ENCODE data around the gene JSRP1. TPM values are rescaled to one million over a fixed set of nuclear protein-coding genes. Genes with fewer than 3 reads are reported as not detected.

The JSRP1 gene
- total and polyA plus RNA-seq, 10 of the 15 experiments (the other 5 are each of a cell fraction or from before 2014, with no cell fraction given) = 0.41 to 0.91 (median 0.49) TPM; not detected in 7

DNA sequence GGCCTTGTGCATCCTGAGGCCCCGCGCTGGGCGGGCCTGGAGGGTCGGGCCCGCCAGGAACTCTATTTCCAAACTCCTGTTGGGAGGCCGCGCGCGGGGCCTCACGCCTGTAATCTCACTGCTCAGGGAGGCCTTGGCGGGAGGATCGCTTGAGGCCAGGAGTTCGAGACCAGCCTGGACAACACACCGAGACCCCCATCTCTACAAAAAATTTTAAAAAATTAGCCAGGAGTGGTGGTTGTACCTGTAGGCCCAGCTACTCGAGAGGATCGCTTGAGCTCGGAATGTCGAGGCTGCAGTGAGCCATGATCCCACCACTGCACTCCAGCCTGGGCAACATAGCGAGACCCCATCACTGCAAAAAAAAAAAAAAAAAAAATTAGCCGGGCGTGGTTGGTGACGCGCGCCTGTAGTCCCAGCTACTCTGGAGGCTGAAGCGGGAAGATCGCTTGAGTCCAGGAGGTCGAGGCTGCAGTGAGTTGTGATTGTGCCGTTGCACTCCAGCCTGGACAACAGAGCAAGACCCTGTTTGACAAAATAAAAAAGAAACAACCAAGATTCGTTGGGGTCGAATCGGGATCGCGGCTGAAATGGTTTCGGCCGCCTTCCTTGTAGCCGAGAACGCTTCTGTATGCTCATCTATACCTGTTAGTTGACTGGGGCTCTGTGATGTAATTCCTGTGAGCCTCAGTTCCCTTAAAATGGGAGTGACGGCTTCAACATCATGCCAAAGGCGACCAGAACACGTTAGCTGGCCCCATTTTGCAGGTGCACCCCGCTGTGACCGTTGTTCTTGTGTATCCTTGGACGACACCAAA, 19.0 kb downstream of the JSRP1 start:
- H3K27me3 ChIP-seq (replicated peaks in 1 of 2; ENCODE audit: control insufficient read depth in 2 of 2, insufficient read depth in 2 of 2, low read length in 1 of 2) = no peaks in the 10 kb centered on the region
- BruUV-seq (replicated peaks) = TSS peak; percentile 65
- peak overlapping the region; percentile 53 for H2AFZ ChIP-seq (ENCODE audit: control insufficient read depth, low read depth, low read length)
- TF ChIP-seq POLR2A (IDR thresholded peaks at IDR 0.05; ENCODE audit: low read depth, low read length) (peak; percentile 37; the same call in 1 of the 2 replicates), LARP7 (IDR thresholded peaks at IDR 0.05) (no peak), BRCA1 (IDR thresholded peaks at IDR 0.05; ENCODE audit: low read depth, low read length) (no peak), FOXM1 (IDR thresholded peaks at IDR 0.05; ENCODE audit: low read depth, low read length) (no peak), IRF4 (IDR thresholded peaks at IDR 0.05; ENCODE audit: low read depth, low read length) (no peak), RCOR1 (conservative IDR thresholded peaks at IDR 0.05; ENCODE audit: low read depth, low read length) (no peak), BMI1 (IDR thresholded peaks at IDR 0.05; ENCODE audit: borderline replicate concordance) (no peak), SMAD5 (IDR thresholded peaks at IDR 0.05; ENCODE audit: low read depth) (0 out of 2 replicates have a peak, but pooled peaks have one; percentile 5), RUNX3 (IDR thresholded peaks at IDR 0.05; ENCODE audit: low read length) (no peak), POLR2AphosphoS2 (IDR thresholded peaks at IDR 0.05; ENCODE audit: low read depth, low read length) (no peak), RAD51 (IDR thresholded peaks at IDR 0.05) (no peak), POLR2AphosphoS5 (IDR thresholded peaks at IDR 0.05; ENCODE audit: low read length) (no peak)
- TF ChIP-seq, protein P1, sequence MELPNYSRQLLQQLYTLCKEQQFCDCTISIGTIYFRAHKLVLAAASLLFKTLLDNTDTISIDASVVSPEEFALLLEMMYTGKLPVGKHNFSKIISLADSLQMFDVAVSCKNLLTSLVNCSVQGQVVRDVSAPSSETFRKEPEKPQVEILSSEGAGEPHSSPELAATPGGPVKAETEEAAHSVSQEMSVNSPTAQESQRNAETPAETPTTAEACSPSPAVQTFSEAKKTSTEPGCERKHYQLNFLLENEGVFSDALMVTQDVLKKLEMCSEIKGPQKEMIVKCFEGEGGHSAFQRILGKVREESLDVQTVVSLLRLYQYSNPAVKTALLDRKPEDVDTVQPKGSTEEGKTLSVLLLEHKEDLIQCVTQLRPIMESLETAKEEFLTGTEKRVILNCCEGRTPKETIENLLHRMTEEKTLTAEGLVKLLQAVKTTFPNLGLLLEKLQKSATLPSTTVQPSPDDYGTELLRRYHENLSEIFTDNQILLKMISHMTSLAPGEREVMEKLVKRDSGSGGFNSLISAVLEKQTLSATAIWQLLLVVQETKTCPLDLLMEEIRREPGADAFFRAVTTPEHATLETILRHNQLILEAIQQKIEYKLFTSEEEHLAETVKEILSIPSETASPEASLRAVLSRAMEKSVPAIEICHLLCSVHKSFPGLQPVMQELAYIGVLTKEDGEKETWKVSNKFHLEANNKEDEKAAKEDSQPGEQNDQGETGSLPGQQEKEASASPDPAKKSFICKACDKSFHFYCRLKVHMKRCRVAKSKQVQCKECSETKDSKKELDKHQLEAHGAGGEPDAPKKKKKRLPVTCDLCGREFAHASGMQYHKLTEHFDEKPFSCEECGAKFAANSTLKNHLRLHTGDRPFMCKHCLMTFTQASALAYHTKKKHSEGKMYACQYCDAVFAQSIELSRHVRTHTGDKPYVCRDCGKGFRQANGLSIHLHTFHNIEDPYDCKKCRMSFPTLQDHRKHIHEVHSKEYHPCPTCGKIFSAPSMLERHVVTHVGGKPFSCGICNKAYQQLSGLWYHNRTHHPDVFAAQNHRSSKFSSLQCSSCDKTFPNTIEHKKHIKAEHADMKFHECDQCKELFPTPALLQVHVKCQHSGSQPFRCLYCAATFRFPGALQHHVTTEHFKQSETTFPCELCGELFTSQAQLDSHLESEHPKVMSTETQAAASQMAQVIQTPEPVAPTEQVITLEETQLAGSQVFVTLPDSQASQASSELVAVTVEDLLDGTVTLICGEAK (IDR thresholded peaks at IDR 0.05; ENCODE audit: borderline replicate concordance) = 0 out of 2 replicates have a peak, but pooled peaks have one; percentile 23
- TF ChIP-seq, protein P2, sequence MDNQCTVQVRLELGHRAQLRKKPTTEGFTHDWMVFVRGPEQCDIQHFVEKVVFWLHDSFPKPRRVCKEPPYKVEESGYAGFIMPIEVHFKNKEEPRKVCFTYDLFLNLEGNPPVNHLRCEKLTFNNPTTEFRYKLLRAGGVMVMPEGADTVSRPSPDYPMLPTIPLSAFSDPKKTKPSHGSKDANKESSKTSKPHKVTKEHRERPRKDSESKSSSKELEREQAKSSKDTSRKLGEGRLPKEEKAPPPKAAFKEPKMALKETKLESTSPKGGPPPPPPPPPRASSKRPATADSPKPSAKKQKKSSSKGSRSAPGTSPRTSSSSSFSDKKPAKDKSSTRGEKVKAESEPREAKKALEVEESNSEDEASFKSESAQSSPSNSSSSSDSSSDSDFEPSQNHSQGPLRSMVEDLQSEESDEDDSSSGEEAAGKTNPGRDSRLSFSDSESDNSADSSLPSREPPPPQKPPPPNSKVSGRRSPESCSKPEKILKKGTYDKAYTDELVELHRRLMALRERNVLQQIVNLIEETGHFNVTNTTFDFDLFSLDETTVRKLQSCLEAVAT (IDR thresholded peaks at IDR 0.05) = peak; percentile 94
- TF ChIP-seq, protein P3, sequence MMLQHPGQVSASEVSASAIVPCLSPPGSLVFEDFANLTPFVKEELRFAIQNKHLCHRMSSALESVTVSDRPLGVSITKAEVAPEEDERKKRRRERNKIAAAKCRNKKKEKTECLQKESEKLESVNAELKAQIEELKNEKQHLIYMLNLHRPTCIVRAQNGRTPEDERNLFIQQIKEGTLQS (IDR thresholded peaks at IDR 0.05; ENCODE audit: borderline replicate concordance, extremely low read depth, low read depth, low read length) = no peak
- H3K9me3 ChIP-seq (replicated peaks; ENCODE audit: control insufficient read depth, insufficient read depth, low read length) = no peaks in the 10 kb centered on the region
- ChIA-PET POLR2A (interaction anchor here (0.5 to 4.0 kb wide), 11 partner anchors 18 to 1615 kb away, joined by 3 to 54 read pairs (median 4); partner anchors contain the start of genes FAM174C and LSM7), RAD21 (ENCODE audit: unreplicated experiment) (interaction anchor here (0.6 to 4.2 kb wide), 8 partner anchors 16 to 157 kb away, joined by 3 to 72 read pairs (median 5); no protein-coding TSS in a partner anchor), CTCF (interaction anchor here (0.9 to 4.7 kb wide), 9 partner anchors 24 to 340 kb away, joined by 3 to 130 read pairs (median 5); no protein-coding TSS in a partner anchor), SMC1A (ENCODE audit: uncharacterized antibody, unreplicated experiment) (interaction anchor here (0.6 to 4.3 kb wide), 13 partner anchors 22 to 399 kb away, joined by 3 to 46 read pairs (median 9); no protein-coding TSS in a partner anchor)
- peaks cover 88% of the 10 kb centered on the region for H3K79me2 ChIP-seq (ENCODE audit: control insufficient read depth, insufficient read depth, low read length)
- FAIRE-seq = no peak
- H3K9ac ChIP-seq (ENCODE audit: control insufficient read depth, insufficient read depth, low read length) = peak overlapping the region; percentile 80
- intact Hi-C loops (cut with micrococcal nuclease; ENCODE audit: unreplicated experiment) = loop anchor here (5.0 to 10.0 kb wide), 3 partner anchors 90 to 155 kb away; partner anchors contain the start of genes IZUMO4, LSM7, MOB3A and SPPL2B
- peak overlapping the region; percentile 81 for H3K4me3 ChIP-seq
- peaks cover 23% of the 10 kb centered on the region for H4K20me1 ChIP-seq (ENCODE audit: control insufficient read depth, insufficient read depth)
- ATAC-seq = no peak
- 15% methylated on average over 36 of the region's 43 CpGs for WGBS (ENCODE audit: insufficient coverage, insufficient replicate concordance, low lambda C conversion rate, missing lambda C conversion rate)
- peak overlapping the region; percentile 88 for H3K4me2 ChIP-seq (ENCODE audit: control insufficient read depth, insufficient read depth)
- DNase-seq (ENCODE audit: low read depth, low spot score) = no peak
- in situ Hi-C loops (cut with MboI) = loop anchor here (5.0 kb wide), 1 partner anchor 35 kb away; no protein-coding TSS in a partner anchor
- H3K36me3 ChIP-seq (ENCODE audit: control insufficient read depth in 2 of 2, insufficient read depth in 2 of 2, low read length in 1 of 2) = peaks cover 10 to 13% of the 10 kb centered on the region in 2 experiments; a peak in 3 of 4 replicates
- H3K4me1 ChIP-seq (ENCODE audit: control insufficient read depth, insufficient read depth, low read length) = peaks cover 24% of the 10 kb centered on the region
- peak overlapping the region; percentile 94 for H3K27ac ChIP-seq (ENCODE audit: control insufficient read depth, insufficient read depth)

All from GM12878 (cell line).